Measurements from ENCODE around the gene LPP. TPM values are rescaled to one million over a fixed set of nuclear protein-coding genes. Genes with fewer than 3 reads are reported as not detected.
A peak's percentile ranks its signal among the peaks of the same experiment; 100 is the strongest.

Gene LPP
- total and polyA plus RNA-seq, 4 donors: 7.2 to 50.3 (median 26.4) TPM

GRCh38 chr3:188211476-188211875 is 57.5 kb downstream of the LPP start:
- no peak overlapping the region for H3K4me3 ChIP-seq (ENCODE audit: low read depth, low read length)
- H3K4me1 ChIP-seq (ENCODE audit: control insufficient read depth, insufficient read depth, low read length): peaks cover 4% of the 10 kb centered on the region
- DNase-seq (ENCODE audit: low read depth in 4 of 6, low spot score in 6 of 6): no peak
- no peaks in the 10 kb centered on the region for H3K27me3 ChIP-seq (ENCODE audit: control insufficient read depth, insufficient read depth, low read length)
- H3K27ac ChIP-seq (ENCODE audit: low read depth, low read length): no peak overlapping the region
- H3K36me3 ChIP-seq (ENCODE audit: control insufficient read depth, insufficient read depth, low read length): no peaks in the 10 kb centered on the region
- no peaks in the 10 kb centered on the region for H3K9me3 ChIP-seq (ENCODE audit: control insufficient read depth, insufficient read depth, low read length)
- WGBS (ENCODE audit: insufficient coverage): 86% methylated on average over 3 of the region's 4 CpGs

- no peak for DNase-seq (ENCODE audit: low read depth in 4 of 6, low spot score in 6 of 6)
- no peak overlapping the region for H3K27ac ChIP-seq (ENCODE audit: low read depth, low read length)
- H3K36me3 ChIP-seq (ENCODE audit: control insufficient read depth, insufficient read depth, low read length): no peaks in the 10 kb centered on the region
- WGBS (ENCODE audit: insufficient coverage): 87% methylated on average over 8 of the region's 9 CpGs
- no peaks in the 10 kb centered on the region for H3K27me3 ChIP-seq (ENCODE audit: control insufficient read depth, insufficient read depth, low read length)
- no peak overlapping the region for H3K4me3 ChIP-seq (ENCODE audit: low read depth, low read length)
- peaks cover 4% of the 10 kb centered on the region for H3K4me1 ChIP-seq (ENCODE audit: control insufficient read depth, insufficient read depth, low read length)
- no peaks in the 10 kb centered on the region for H3K9me3 ChIP-seq (ENCODE audit: control insufficient read depth, insufficient read depth, low read length)
Observed at GRCh38 chr3:188212308-188212969, 58.5 kb downstream of the LPP start.

- DNase-seq (ENCODE audit: low read depth in 4 of 6, low spot score in 6 of 6): no peak
- H3K9me3 ChIP-seq (ENCODE audit: control insufficient read depth, insufficient read depth, low read length): no peaks in the 10 kb centered on the region
- WGBS (ENCODE audit: insufficient coverage): no CpG with 5 or more reads among the region's 1 CpG
- H3K27ac ChIP-seq (ENCODE audit: low read depth, low read length): no peak overlapping the region
- H3K27me3 ChIP-seq (ENCODE audit: control insufficient read depth, insufficient read depth, low read length): no peaks in the 10 kb centered on the region
- H3K4me3 ChIP-seq (ENCODE audit: low read depth, low read length): no peak overlapping the region
- no peaks in the 10 kb centered on the region for H3K36me3 ChIP-seq (ENCODE audit: control insufficient read depth, insufficient read depth, low read length)
- H3K4me1 ChIP-seq (ENCODE audit: control insufficient read depth, insufficient read depth, low read length): peaks cover 7% of the 10 kb centered on the region
Observed at GRCh38 chr3:188214442-188214841, 60.5 kb downstream of the LPP start.

GRCh38 chr3:188215129-188215528 is 61.2 kb downstream of the LPP start:
- Histone ChIP-seq H3K4me1 (ENCODE audit: control insufficient read depth, insufficient read depth, low read length) (peaks cover 7% of the 10 kb centered on the region), H3K4me3 (ENCODE audit: low read depth, low read length) (no peak overlapping the region), H3K27ac (ENCODE audit: low read depth, low read length) (no peak overlapping the region), H3K9me3 (ENCODE audit: control insufficient read depth, insufficient read depth, low read length) (no peaks in the 10 kb centered on the region), H3K27me3 (ENCODE audit: control insufficient read depth, insufficient read depth, low read length) (no peaks in the 10 kb centered on the region), H3K36me3 (ENCODE audit: control insufficient read depth, insufficient read depth, low read length) (no peaks in the 10 kb centered on the region)
- no peak for DNase-seq (ENCODE audit: low read depth in 4 of 6, low spot score in 6 of 6)
- WGBS (ENCODE audit: insufficient coverage): 80% methylated on average over 1 of the region's 2 CpGs

- Histone ChIP-seq H3K9me3 (ENCODE audit: control insufficient read depth, insufficient read depth, low read length) (no peaks in the 10 kb centered on the region), H3K4me3 (ENCODE audit: low read depth, low read length) (no peak overlapping the region), H3K27ac (ENCODE audit: low read depth, low read length) (no peak overlapping the region), H3K27me3 (ENCODE audit: control insufficient read depth, insufficient read depth, low read length) (no peaks in the 10 kb centered on the region), H3K4me1 (ENCODE audit: control insufficient read depth, insufficient read depth, low read length) (peaks cover 7% of the 10 kb centered on the region), H3K36me3 (ENCODE audit: control insufficient read depth, insufficient read depth, low read length) (no peaks in the 10 kb centered on the region)
- WGBS (ENCODE audit: insufficient coverage): 87% methylated on average over 4 of the region's 4 CpGs
- DNase-seq (ENCODE audit: low read depth in 4 of 6, low spot score in 6 of 6): no peak
Observed at GRCh38 chr3:188217011-188217463, 63.1 kb downstream of the LPP start.

GRCh38 chr3:188217726-188218125 is 63.8 kb downstream of the LPP start:
- Histone ChIP-seq H3K27ac (ENCODE audit: low read depth, low read length) (peak overlapping the region; percentile 69), H3K9me3 (ENCODE audit: control insufficient read depth, insufficient read depth, low read length) (no peaks in the 10 kb centered on the region), H3K36me3 (ENCODE audit: control insufficient read depth, insufficient read depth, low read length) (no peaks in the 10 kb centered on the region), H3K4me3 (ENCODE audit: low read depth, low read length) (no peak overlapping the region), H3K27me3 (ENCODE audit: control insufficient read depth, insufficient read depth, low read length) (no peaks in the 10 kb centered on the region), H3K4me1 (ENCODE audit: control insufficient read depth, insufficient read depth, low read length) (peaks cover 7% of the 10 kb centered on the region)
- DNase-seq (ENCODE audit: low read depth in 4 of 6, low spot score in 6 of 6): peak in 1 of 6 donors; percentile 36
- WGBS (ENCODE audit: insufficient coverage): 72% methylated on average over 2 of the region's 4 CpGs

GRCh38 chr3:188218603-188219002 is 64.6 kb downstream of the LPP start:
- no CpG with 5 or more reads among the region's 1 CpG for WGBS (ENCODE audit: insufficient coverage)
- no peaks in the 10 kb centered on the region for H3K27me3 ChIP-seq (ENCODE audit: control insufficient read depth, insufficient read depth, low read length)
- H3K9me3 ChIP-seq (ENCODE audit: control insufficient read depth, insufficient read depth, low read length): no peaks in the 10 kb centered on the region
- no peak overlapping the region for H3K27ac ChIP-seq (ENCODE audit: low read depth, low read length)
- peak in 1 of 6 donors; percentile 52 for DNase-seq (ENCODE audit: low read depth in 4 of 6, low spot score in 6 of 6)
- peaks cover 7% of the 10 kb centered on the region for H3K4me1 ChIP-seq (ENCODE audit: control insufficient read depth, insufficient read depth, low read length)
- no peak overlapping the region for H3K4me3 ChIP-seq (ENCODE audit: low read depth, low read length)
- no peaks in the 10 kb centered on the region for H3K36me3 ChIP-seq (ENCODE audit: control insufficient read depth, insufficient read depth, low read length)

- Histone ChIP-seq H3K36me3 (ENCODE audit: control insufficient read depth, insufficient read depth, low read length) (no peaks in the 10 kb centered on the region), H3K27ac (ENCODE audit: low read depth, low read length) (no peak overlapping the region), H3K27me3 (ENCODE audit: control insufficient read depth, insufficient read depth, low read length) (no peaks in the 10 kb centered on the region), H3K4me3 (ENCODE audit: low read depth, low read length) (no peak overlapping the region), H3K4me1 (ENCODE audit: control insufficient read depth, insufficient read depth, low read length) (peaks cover 7% of the 10 kb centered on the region), H3K9me3 (ENCODE audit: control insufficient read depth, insufficient read depth, low read length) (no peaks in the 10 kb centered on the region)
- 92% methylated on average over 4 of the region's 5 CpGs for WGBS (ENCODE audit: insufficient coverage)
- no peak for DNase-seq (ENCODE audit: low read depth in 4 of 6, low spot score in 6 of 6)
Observed at GRCh38 chr3:188219147-188219546, 65.2 kb downstream of the LPP start.

GRCh38 chr3:188220097-188220788 is 66.3 kb downstream of the LPP start:
- DNase-seq (ENCODE audit: low read depth in 4 of 6, low spot score in 6 of 6): no peak
- H3K27ac ChIP-seq (ENCODE audit: low read depth, low read length): no peak overlapping the region
- H3K4me3 ChIP-seq (ENCODE audit: low read depth, low read length): no peak overlapping the region
- no peaks in the 10 kb centered on the region for H3K9me3 ChIP-seq (ENCODE audit: control insufficient read depth, insufficient read depth, low read length)
- WGBS (ENCODE audit: insufficient coverage): 96% methylated on average over 4 of the region's 6 CpGs
- no peaks in the 10 kb centered on the region for H3K27me3 ChIP-seq (ENCODE audit: control insufficient read depth, insufficient read depth, low read length)
- peaks cover 7% of the 10 kb centered on the region for H3K4me1 ChIP-seq (ENCODE audit: control insufficient read depth, insufficient read depth, low read length)
- H3K36me3 ChIP-seq (ENCODE audit: control insufficient read depth, insufficient read depth, low read length): no peaks in the 10 kb centered on the region
